ENCODE measurements around the gene MRPS21.

GRCh38 chr1:150280138-150280707 is 13.4 kb upstream of the MRPS21 start:
- TF ChIP-seq SRF (IDR thresholded peaks at IDR 0.05; ENCODE audit: low read depth, low read length) = no peak
- TF ChIP-seq CREB1 (IDR thresholded peaks at IDR 0.05) = no peak
- no peak for TF ChIP-seq CTCF (IDR thresholded peaks at IDR 0.05; ENCODE audit: control extremely low read depth in 1 of 3, insufficient read depth in 1 of 3, low read depth in 1 of 3, low read length in 3 of 3)
- no peak for TF ChIP-seq EZH2 (IDR thresholded peaks at IDR 0.05; ENCODE audit: low read depth, low read length, severe bottlenecking)
- TF ChIP-seq GABPA (IDR thresholded peaks at IDR 0.05; ENCODE audit: borderline replicate concordance, insufficient read depth, low read length) = no peak
- TF ChIP-seq NRF1 (IDR thresholded peaks at IDR 0.05; ENCODE audit: low read depth, low read length) = no peak
- TF ChIP-seq ATF3 (IDR thresholded peaks at IDR 0.05; ENCODE audit: insufficient read depth, low read depth, low read length) = no peak
- no peak for TF ChIP-seq USF2 (IDR thresholded peaks at IDR 0.05; ENCODE audit: low read length)
- TF ChIP-seq ATF2 (IDR thresholded peaks at IDR 0.05; ENCODE audit: low read length) = no peak
- TF ChIP-seq MAX (IDR thresholded peaks at IDR 0.05) = no peak

Measured in H1 (cell line).